NB4 (cell line): ENCODE results near the gene SNX2.

Experiments
- DNase-seq: peaks from one replicate; pipeline ENCODE4 v3.0.0; 2010; ENCODE audit warnings: low read depth
- H3K4me3 ChIP-seq: one replicate; pipeline ENCODE4 v1.5.1; 2011; ENCODE audit warnings: mild to moderate bottlenecking, low read depth, low read length, moderate library complexity
- MYC ChIP-seq: IDR thresholded peaks from 2 replicates; pipeline ENCODE4 v1.6.1; 2011; ENCODE audit warnings: low read depth, low read length
- POLR2A ChIP-seq: IDR thresholded peaks from 2 replicates; pipeline ENCODE4 v1.6.1; 2011; ENCODE audit warnings: mild to moderate bottlenecking; ENCODE audit not compliant: insufficient read length; ENCODE audit errors: extremely low read depth
- TF ChIP-seq, protein P1 (sequence below): IDR thresholded peaks from 2 replicates; pipeline ENCODE4 v1.6.1; 2011; ENCODE audit warnings: low read depth, low read length
- TF ChIP-seq, protein P2 (sequence below): IDR thresholded peaks from one replicate; pipeline ENCODE4 v1.5.1; 2012; ENCODE audit warnings: low read depth, low read length

The SNX2 gene

DNA sequence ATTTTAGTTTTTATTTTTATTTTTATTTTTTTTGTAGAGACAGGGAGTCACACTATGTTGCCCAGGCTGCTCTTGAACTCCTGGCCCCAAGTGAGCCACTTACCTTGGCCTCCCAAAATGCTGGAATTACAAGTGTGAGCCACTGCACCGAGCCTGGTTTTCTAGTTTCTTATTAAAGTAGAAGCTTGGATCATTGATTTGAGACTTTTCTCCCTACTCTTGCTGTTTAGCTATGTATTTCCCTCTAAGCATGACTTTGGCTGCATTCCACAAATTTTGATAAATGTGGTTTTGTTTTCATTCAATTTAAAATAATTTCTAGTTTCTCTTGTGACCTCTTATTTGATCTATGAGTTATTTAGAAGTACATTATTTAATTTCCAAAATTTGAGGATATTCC is 10.4 kb downstream of the SNX2 start:
- TF ChIP-seq, protein P1, sequence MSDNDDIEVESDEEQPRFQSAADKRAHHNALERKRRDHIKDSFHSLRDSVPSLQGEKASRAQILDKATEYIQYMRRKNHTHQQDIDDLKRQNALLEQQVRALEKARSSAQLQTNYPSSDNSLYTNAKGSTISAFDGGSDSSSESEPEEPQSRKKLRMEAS = no peak
- no peak for TF ChIP-seq MYC
- TF ChIP-seq POLR2A = no peak
- TF ChIP-seq, protein P2, sequence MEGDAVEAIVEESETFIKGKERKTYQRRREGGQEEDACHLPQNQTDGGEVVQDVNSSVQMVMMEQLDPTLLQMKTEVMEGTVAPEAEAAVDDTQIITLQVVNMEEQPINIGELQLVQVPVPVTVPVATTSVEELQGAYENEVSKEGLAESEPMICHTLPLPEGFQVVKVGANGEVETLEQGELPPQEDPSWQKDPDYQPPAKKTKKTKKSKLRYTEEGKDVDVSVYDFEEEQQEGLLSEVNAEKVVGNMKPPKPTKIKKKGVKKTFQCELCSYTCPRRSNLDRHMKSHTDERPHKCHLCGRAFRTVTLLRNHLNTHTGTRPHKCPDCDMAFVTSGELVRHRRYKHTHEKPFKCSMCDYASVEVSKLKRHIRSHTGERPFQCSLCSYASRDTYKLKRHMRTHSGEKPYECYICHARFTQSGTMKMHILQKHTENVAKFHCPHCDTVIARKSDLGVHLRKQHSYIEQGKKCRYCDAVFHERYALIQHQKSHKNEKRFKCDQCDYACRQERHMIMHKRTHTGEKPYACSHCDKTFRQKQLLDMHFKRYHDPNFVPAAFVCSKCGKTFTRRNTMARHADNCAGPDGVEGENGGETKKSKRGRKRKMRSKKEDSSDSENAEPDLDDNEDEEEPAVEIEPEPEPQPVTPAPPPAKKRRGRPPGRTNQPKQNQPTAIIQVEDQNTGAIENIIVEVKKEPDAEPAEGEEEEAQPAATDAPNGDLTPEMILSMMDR = no peak
- DNase-seq = no peak
- no peak overlapping the region for H3K4me3 ChIP-seq

DNA sequence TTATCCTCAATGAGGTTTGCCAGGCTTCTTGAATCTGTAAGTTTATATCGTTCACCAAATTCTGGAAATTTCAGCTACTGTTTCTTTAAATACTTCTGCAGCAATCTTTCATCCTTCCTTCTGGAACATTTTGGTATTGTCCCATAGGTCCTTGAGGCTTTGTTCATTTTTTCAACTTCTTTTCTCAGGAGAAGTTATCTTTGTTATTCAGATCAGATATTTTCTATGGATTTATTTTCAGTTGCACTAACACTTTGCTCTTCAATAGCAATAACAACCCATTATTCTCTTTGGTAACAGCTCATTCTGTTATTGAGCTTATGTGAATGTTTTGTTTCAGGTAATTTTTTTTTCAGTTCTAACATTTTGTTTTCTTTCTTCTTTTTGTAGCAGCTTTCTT is 13.5 kb downstream of the SNX2 start:
- H3K4me3 ChIP-seq = no peak overlapping the region
- no peak for TF ChIP-seq POLR2A
- no peak for TF ChIP-seq MYC
- TF ChIP-seq, protein P1 = no peak
- TF ChIP-seq, protein P2 = no peak
- no peak for DNase-seq

DNA sequence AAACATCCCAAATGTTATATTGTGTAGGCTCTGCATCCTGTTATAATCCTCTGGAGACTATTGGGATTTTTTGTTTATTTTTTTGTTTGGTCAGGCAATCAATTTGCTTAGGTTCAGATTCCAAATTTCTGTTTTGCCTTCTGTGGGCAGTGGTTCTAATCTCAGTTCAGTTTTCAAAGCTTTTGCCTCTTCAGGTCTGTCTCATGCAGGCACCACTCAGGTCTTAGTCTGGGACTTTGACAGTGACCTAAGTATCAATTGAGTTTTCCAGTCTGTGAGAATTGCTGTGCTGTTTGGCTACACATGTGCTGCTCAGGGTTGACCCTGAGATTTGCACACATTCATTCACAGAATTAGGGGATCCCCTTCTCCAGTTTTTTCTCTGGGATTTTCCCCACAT is 14.1 kb downstream of the SNX2 start:
- no peak overlapping the region for H3K4me3 ChIP-seq
- TF ChIP-seq, protein P1 = no peak
- TF ChIP-seq MYC (no peak), POLR2A (no peak)
- TF ChIP-seq, protein P2 = no peak
- DNase-seq = no peak

DNA sequence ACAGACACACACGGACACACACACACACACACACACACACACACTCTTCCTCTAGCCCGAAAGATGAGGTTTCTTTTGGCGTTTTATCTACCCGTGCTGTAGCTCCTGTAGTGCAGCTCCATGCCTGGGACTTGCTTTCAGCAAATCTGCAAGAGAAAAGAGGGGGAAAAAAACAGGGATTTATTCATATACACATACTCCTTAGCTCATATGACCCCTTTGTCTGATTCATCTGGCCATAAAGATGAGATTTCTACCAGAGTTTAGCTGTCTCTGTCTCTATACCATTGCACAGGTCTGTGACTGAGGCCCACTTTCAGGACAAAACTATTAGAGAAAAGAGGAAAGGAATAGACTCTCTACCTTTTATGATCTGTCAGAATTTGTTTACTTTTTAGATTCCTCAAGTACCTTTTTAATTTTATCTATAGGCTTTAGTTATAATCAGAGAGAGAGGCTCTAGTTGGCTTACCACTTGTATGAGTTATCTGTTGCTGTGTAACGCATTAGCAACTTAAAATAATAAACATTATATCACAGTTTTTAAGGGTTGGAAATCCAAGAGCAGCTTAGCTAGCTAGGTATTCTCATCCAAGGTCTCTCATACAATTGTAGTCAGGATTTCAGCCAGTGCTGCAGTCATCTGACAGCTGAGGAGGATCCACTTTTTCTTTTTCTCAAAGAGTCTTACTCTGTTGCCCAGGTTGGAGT is 14.7 kb downstream of the SNX2 start:
- TF ChIP-seq, protein P1 = no peak
- TF ChIP-seq, protein P2 = no peak
- no peak for TF ChIP-seq POLR2A
- TF ChIP-seq MYC = no peak
- DNase-seq = no peak
- no peak overlapping the region for H3K4me3 ChIP-seq

DNA sequence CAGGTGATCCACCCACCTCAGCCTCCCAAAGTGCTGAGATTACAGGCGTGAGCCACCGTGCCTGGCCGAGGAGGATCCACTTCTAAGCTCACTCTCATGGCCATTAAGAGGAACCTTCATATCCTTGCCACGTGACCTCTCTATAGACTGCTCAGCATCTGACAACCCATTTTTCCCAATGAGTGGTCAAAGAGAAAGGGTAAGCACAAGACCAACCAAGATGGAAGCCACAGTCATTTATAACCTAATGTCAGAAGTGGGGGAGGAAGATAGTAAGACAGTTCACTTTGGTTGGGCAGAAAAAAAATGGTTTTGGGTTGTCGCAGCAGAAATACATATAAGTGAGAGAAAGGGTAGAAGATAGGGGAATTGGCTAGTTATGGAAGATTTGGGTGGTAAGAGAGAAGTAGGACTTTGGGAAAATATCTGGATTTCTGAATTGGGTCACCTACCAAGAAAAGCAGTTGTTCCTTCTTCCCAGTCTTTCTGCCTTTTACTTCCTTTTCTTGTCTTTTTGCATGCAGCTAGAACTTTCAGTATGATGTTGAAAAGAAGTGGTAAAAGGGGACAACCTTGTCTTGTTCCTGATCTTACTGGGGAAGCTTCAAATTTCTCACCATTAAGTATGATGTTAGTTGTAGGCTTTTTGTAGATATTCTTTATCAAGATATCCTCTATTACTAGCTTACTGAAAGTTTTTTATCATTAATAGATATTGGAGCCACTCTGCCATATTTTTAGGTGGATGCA is 15.6 kb downstream of the SNX2 start:
- TF ChIP-seq, protein P2 = no peak
- TF ChIP-seq MYC = no peak
- no peak overlapping the region for H3K4me3 ChIP-seq
- no peak for DNase-seq
